ENCODE measurements around the gene ARID3C. TPM values are rescaled to one million over a fixed set of nuclear protein-coding genes. Genes with fewer than 3 reads are reported as not detected.

Gene ARID3C
- total and polyA plus RNA-seq, 2 donors (not counting 3 experiments of a cell fraction or from before 2014, with no cell fraction given) = not detected

GRCh38 chr9:34600908-34601307 lies 28.0 kb downstream of the ARID3C start:
- Histone ChIP-seq H3K4me2 (ENCODE audit: insufficient read depth, low read length) (no peak overlapping the region), H3K27me3 (ENCODE audit: control insufficient read depth in 2 of 2, insufficient read depth in 2 of 2, low read length in 2 of 2) (peaks cover 0 to 20% of the 10 kb centered on the region in 2 experiments), H3K27ac (ENCODE audit: insufficient read depth, low read depth, low read length) (no peak overlapping the region), H3K36me3 (ENCODE audit: control insufficient read depth in 2 of 2, extremely low read depth in 1 of 2, insufficient read depth in 2 of 2, low read length in 2 of 2) (no peaks in the 10 kb centered on the region), H3K79me2 (ENCODE audit: control insufficient read depth, insufficient read depth, low read length) (no peaks in the 10 kb centered on the region), H4K20me1 (replicated peaks; ENCODE audit: control insufficient read depth, extremely low read depth, insufficient read depth, low read length) (no peaks in the 10 kb centered on the region), H3K4me3 (replicated peaks in 1 of 3; ENCODE audit: insufficient read depth in 1 of 3, low read depth in 1 of 3, low read length in 3 of 3) (no peak overlapping the region), H3K9me3 (replicated peaks; ENCODE audit: control insufficient read depth, insufficient read depth, low read length) (no peaks in the 10 kb centered on the region), H3K9ac (replicated peaks; ENCODE audit: extremely low read depth, insufficient read depth, low read length) (no peak overlapping the region), H3K9me1 (replicated peaks; ENCODE audit: control insufficient read depth, extremely low read depth, insufficient read depth, low read length) (no peaks in the 10 kb centered on the region), H2AFZ (ENCODE audit: low read depth, low read length) (no peak overlapping the region), H3K4me1 (ENCODE audit: control insufficient read depth, extremely low read depth, insufficient read depth, low read length) (no peaks in the 10 kb centered on the region)
- DNase-seq (ENCODE audit: low read depth, low spot score) = no peak
- CTCF ChIA-PET = interaction anchor here (1.2 to 1.7 kb wide), 3 partner anchors 9 to 53 kb away, joined by 3 to 12 read pairs (median 4); no protein-coding TSS in a partner anchor
- TF ChIP-seq CTCF (IDR thresholded peaks at IDR 0.05; ENCODE audit: extremely low read depth in 1 of 2, insufficient read depth in 1 of 2, low read depth in 1 of 2, low read length in 2 of 2) (no peak), FOS (IDR thresholded peaks at IDR 0.05; ENCODE audit: borderline replicate concordance, insufficient read depth, low read length) (no peak)
- POLR2A ChIA-PET = no interaction called here
- dilution Hi-C loops (cut with MboI; ENCODE audit: extremely low pct_ligation_motif_present, low sequenced_read_pairs) = no loop called here
- no TSS peak for BruUV-seq (replicated peaks)
- no peak for FAIRE-seq
- intact Hi-C loops (cut with micrococcal nuclease) = no loop called here

- H3K9me1 ChIP-seq (replicated peaks; ENCODE audit: control insufficient read depth, extremely low read depth, insufficient read depth, low read length) = no peaks in the 10 kb centered on the region
- no peaks in the 10 kb centered on the region for H3K36me3 ChIP-seq (ENCODE audit: control insufficient read depth in 2 of 2, extremely low read depth in 1 of 2, insufficient read depth in 2 of 2, low read length in 2 of 2)
- ChIA-PET CTCF (interaction anchor here (1.3 to 3.1 kb wide), 4 partner anchors 14 to 196 kb away, joined by 3 to 18 read pairs (median 7); no protein-coding TSS in a partner anchor), POLR2A (no interaction called here)
- no TSS peak for BruUV-seq (replicated peaks)
- no peak for DNase-seq (ENCODE audit: low read depth, low spot score)
- no peak overlapping the region for H2AFZ ChIP-seq (ENCODE audit: low read depth, low read length)
- dilution Hi-C loops (cut with MboI; ENCODE audit: extremely low pct_ligation_motif_present, low sequenced_read_pairs) (no loop called here), intact Hi-C loops (cut with micrococcal nuclease) (no loop called here)
- no peaks in the 10 kb centered on the region for H4K20me1 ChIP-seq (replicated peaks; ENCODE audit: control insufficient read depth, extremely low read depth, insufficient read depth, low read length)
- H3K9ac ChIP-seq (replicated peaks; ENCODE audit: extremely low read depth, insufficient read depth, low read length) = no peak overlapping the region
- H3K27ac ChIP-seq (ENCODE audit: insufficient read depth, low read depth, low read length) = no peak overlapping the region
- no peaks in the 10 kb centered on the region for H3K79me2 ChIP-seq (ENCODE audit: control insufficient read depth, insufficient read depth, low read length)
- FAIRE-seq = no peak
- no peaks in the 10 kb centered on the region for H3K4me1 ChIP-seq (ENCODE audit: control insufficient read depth, extremely low read depth, insufficient read depth, low read length)
- no peak overlapping the region for H3K4me3 ChIP-seq (replicated peaks in 1 of 3; ENCODE audit: insufficient read depth in 1 of 3, low read depth in 1 of 3, low read length in 3 of 3)
- H3K4me2 ChIP-seq (ENCODE audit: insufficient read depth, low read length) = no peak overlapping the region
- no peak for TF ChIP-seq MYC (IDR thresholded peaks at IDR 0.05; ENCODE audit: low read depth, low read length)
- TF ChIP-seq CTCF (IDR thresholded peaks at IDR 0.05; ENCODE audit: extremely low read depth in 1 of 2, insufficient read depth in 1 of 2, low read depth in 1 of 2, low read length in 2 of 2) = no peak
- no peak for TF ChIP-seq JUN (IDR thresholded peaks at IDR 0.05; ENCODE audit: borderline replicate concordance, insufficient read depth, insufficient read length, low read depth)
- TF ChIP-seq FOS (IDR thresholded peaks at IDR 0.05; ENCODE audit: borderline replicate concordance, insufficient read depth, low read length) = no peak
- TF ChIP-seq GATA2 (IDR thresholded peaks at IDR 0.05; ENCODE audit: insufficient read depth, insufficient read length, low read depth, low read length) = no peak
- no peak for TF ChIP-seq MAX (IDR thresholded peaks at IDR 0.05; ENCODE audit: insufficient read depth, insufficient read length)
- TF ChIP-seq POLR2A (IDR thresholded peaks at IDR 0.05; ENCODE audit: low read depth, low read length) = no peak
- TF ChIP-seq POLR2AphosphoS5 (IDR thresholded peaks at IDR 0.05; ENCODE audit: insufficient read depth, low read depth, low read length) = no peak
- TF ChIP-seq EZH2 (IDR thresholded peaks at IDR 0.05; ENCODE audit: borderline replicate concordance, low read depth, low read length, severe bottlenecking) = no peak
- H3K9me3 ChIP-seq (replicated peaks; ENCODE audit: control insufficient read depth, insufficient read depth, low read length) = no peaks in the 10 kb centered on the region
- peaks cover 0 to 15% of the 10 kb centered on the region in 2 experiments for H3K27me3 ChIP-seq (ENCODE audit: control insufficient read depth in 2 of 2, insufficient read depth in 2 of 2, low read length in 2 of 2)
Measured at GRCh38 chr9:34599546-34599945, 29.3 kb downstream of the ARID3C start.

All from endothelial cell of umbilical vein (primary cell).